Ishikawa (cell line): ENCODE measurements around the gene KIF6.

Experiments
- CEBPB ChIP-seq: IDR thresholded peaks from 2 replicates; pipeline ENCODE4 v1.6.1; 2012
- CREB1 ChIP-seq: IDR thresholded peaks from 2 replicates; pipeline ENCODE4 v1.6.1; 2012; ENCODE audit warnings: low read depth
- EGR1 ChIP-seq: IDR thresholded peaks from 2 replicates; pipeline ENCODE4 v1.6.1; 2012
- EP300 ChIP-seq: IDR thresholded peaks from 2 replicates; pipeline ENCODE4 v1.6.1; 2012; ENCODE audit warnings: borderline replicate concordance
- FOXM1 ChIP-seq: IDR thresholded peaks from 2 replicates; pipeline ENCODE4 v1.6.1; 2012; ENCODE audit warnings: low read depth, borderline replicate concordance
- MAX ChIP-seq: IDR thresholded peaks from 2 replicates; pipeline ENCODE4 v1.6.1; 2012
- NFIC ChIP-seq: IDR thresholded peaks from 2 replicates; pipeline ENCODE4 v1.6.1; 2012
- RAD21 ChIP-seq: IDR thresholded peaks from 2 replicates; pipeline ENCODE4 v1.6.1; 2012; ENCODE audit warnings: low read depth
- REST ChIP-seq: IDR thresholded peaks from 2 replicates; pipeline ENCODE4 v1.6.1; 2012; ENCODE audit warnings: low read depth, mild to moderate bottlenecking
- TAF1 ChIP-seq: IDR thresholded peaks from 2 replicates; pipeline ENCODE4 v1.6.1; 2012; ENCODE audit warnings: low read depth, mild to moderate bottlenecking
- TCF12 ChIP-seq: IDR thresholded peaks from 2 replicates; pipeline ENCODE4 v1.6.1; 2012; ENCODE audit warnings: low read depth
- TEAD4 ChIP-seq: IDR thresholded peaks from 2 replicates; pipeline ENCODE4 v1.6.1; 2012
- USF1 ChIP-seq: IDR thresholded peaks from 2 replicates; pipeline ENCODE4 v1.6.1; 2012
- YY1 ChIP-seq: IDR thresholded peaks from 2 replicates; pipeline ENCODE4 v1.6.1; 2012; ENCODE audit warnings: low read depth
- ZBTB7A ChIP-seq: IDR thresholded peaks from 2 replicates; pipeline ENCODE4 v1.6.1; 2012; ENCODE audit warnings: low read depth

The KIF6 gene

GRCh38 chr6:39388606-39389483, 336.4 kb downstream of the KIF6 start:
- no peak for TF ChIP-seq REST
- no peak for TF ChIP-seq MAX
- TF ChIP-seq CEBPB = no peak
- no peak for TF ChIP-seq TCF12
- no peak for TF ChIP-seq TAF1
- TF ChIP-seq YY1 = no peak
- no peak for TF ChIP-seq EGR1
- no peak for TF ChIP-seq USF1
- no peak for TF ChIP-seq ZBTB7A
- no peak for TF ChIP-seq RAD21
- no peak for TF ChIP-seq EP300
- TF ChIP-seq NFIC = no peak
- TF ChIP-seq TEAD4 = no peak
- no peak for TF ChIP-seq CREB1
- TF ChIP-seq FOXM1 = no peak

- no peak for TF ChIP-seq CREB1
- no peak for TF ChIP-seq MAX
- no peak for TF ChIP-seq EP300
- no peak for TF ChIP-seq RAD21
- TF ChIP-seq ZBTB7A = no peak
- no peak for TF ChIP-seq TCF12
- TF ChIP-seq CEBPB = no peak
- TF ChIP-seq REST = no peak
- TF ChIP-seq TEAD4 = no peak
Observed at GRCh38 chr6:39387785-39388184, 337.4 kb downstream of the KIF6 start.

GRCh38 chr6:39386487-39386886, 338.7 kb downstream of the KIF6 start:
- no peak for TF ChIP-seq TEAD4
- no peak for TF ChIP-seq EP300
- TF ChIP-seq USF1 = no peak
- TF ChIP-seq CREB1 = no peak
- no peak for TF ChIP-seq RAD21
- no peak for TF ChIP-seq FOXM1
- no peak for TF ChIP-seq EGR1
- no peak for TF ChIP-seq REST

- no peak for TF ChIP-seq REST
- no peak for TF ChIP-seq TAF1
- no peak for TF ChIP-seq NFIC
- TF ChIP-seq FOXM1 = no peak
- TF ChIP-seq USF1 = no peak
- no peak for TF ChIP-seq CEBPB
- TF ChIP-seq TEAD4 = no peak
- no peak for TF ChIP-seq YY1
- no peak for TF ChIP-seq ZBTB7A
- TF ChIP-seq RAD21 = no peak
- no peak for TF ChIP-seq EGR1
- no peak for TF ChIP-seq CREB1
- TF ChIP-seq TCF12 = no peak
- no peak for TF ChIP-seq EP300
- no peak for TF ChIP-seq MAX
Observed at GRCh38 chr6:39381550-39382140, 343.6 kb downstream of the KIF6 start.
